ENCODE data around the gene EDEM1.

DNA sequence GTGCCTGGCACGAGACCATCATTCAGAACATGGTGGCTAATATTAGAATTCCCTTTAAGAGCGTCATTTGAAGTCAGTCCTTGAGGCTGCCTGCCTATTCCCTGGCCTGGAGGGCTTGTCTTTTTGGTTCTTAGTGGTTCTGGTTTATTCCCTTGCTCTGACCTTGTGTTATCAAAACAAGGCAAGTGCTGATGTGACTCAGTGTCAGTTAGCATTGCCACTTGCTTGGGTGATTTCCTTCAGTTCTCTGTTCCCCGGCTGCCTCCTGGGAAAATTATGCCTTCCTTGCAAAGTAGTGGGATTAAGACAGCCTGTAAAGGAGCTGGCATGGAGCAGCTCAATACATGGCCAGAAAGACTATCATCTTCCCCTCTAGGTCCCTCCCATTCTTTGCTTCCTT, 64.6 kb downstream of the EDEM1 start:
- TF ChIP-seq, protein P1, sequence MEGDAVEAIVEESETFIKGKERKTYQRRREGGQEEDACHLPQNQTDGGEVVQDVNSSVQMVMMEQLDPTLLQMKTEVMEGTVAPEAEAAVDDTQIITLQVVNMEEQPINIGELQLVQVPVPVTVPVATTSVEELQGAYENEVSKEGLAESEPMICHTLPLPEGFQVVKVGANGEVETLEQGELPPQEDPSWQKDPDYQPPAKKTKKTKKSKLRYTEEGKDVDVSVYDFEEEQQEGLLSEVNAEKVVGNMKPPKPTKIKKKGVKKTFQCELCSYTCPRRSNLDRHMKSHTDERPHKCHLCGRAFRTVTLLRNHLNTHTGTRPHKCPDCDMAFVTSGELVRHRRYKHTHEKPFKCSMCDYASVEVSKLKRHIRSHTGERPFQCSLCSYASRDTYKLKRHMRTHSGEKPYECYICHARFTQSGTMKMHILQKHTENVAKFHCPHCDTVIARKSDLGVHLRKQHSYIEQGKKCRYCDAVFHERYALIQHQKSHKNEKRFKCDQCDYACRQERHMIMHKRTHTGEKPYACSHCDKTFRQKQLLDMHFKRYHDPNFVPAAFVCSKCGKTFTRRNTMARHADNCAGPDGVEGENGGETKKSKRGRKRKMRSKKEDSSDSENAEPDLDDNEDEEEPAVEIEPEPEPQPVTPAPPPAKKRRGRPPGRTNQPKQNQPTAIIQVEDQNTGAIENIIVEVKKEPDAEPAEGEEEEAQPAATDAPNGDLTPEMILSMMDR (IDR thresholded peaks at IDR 0.05), result no peak
- no peak for TF ChIP-seq POLR2A (IDR thresholded peaks at IDR 0.05)
